MM.1S (cell line): ENCODE measurements around the gene PCYOX1L.

Experiments used
- CTCF ChIP-seq: fragments of 300-600 bp; sonication (generic); IDR thresholded peaks from 2 replicates; pipeline ENCODE4 v1.5.1; 2016; ENCODE audit warnings: antibody characterized with exemption, low read length, mixed read lengths
- EZH2 ChIP-seq: fragments of 300-600 bp; sonication (generic); optimal IDR thresholded peaks from 2 replicates; pipeline ENCODE3; 2017; ENCODE audit warnings: low read depth, mild to moderate bottlenecking, antibody characterized with exemption, low read length, mixed read lengths

GRCh38 chr5:149383399-149383798 lies 25.6 kb downstream of the PCYOX1L start:
- no peak for TF ChIP-seq CTCF
- TF ChIP-seq EZH2: no peak
